HK-2 (cell line): ENCODE results near the gene HAUS5.
"Not testable (repeated sequence)": the region's sequence is repeated elsewhere in the genome, so short reads cannot be mapped to it uniquely, and the experiment has no call there.

ENCODE experiments used
- DNase-seq: peaks from one replicate; pipeline ENCODE4 v3.0.0-alpha.2; 2018; ENCODE audit not compliant: unreplicated experiment

HAUS5 gene

GRCh38 chr19:35642798-35643254 is 30.3 kb downstream of the HAUS5 start:
- DNase-seq = no peak

DNA sequence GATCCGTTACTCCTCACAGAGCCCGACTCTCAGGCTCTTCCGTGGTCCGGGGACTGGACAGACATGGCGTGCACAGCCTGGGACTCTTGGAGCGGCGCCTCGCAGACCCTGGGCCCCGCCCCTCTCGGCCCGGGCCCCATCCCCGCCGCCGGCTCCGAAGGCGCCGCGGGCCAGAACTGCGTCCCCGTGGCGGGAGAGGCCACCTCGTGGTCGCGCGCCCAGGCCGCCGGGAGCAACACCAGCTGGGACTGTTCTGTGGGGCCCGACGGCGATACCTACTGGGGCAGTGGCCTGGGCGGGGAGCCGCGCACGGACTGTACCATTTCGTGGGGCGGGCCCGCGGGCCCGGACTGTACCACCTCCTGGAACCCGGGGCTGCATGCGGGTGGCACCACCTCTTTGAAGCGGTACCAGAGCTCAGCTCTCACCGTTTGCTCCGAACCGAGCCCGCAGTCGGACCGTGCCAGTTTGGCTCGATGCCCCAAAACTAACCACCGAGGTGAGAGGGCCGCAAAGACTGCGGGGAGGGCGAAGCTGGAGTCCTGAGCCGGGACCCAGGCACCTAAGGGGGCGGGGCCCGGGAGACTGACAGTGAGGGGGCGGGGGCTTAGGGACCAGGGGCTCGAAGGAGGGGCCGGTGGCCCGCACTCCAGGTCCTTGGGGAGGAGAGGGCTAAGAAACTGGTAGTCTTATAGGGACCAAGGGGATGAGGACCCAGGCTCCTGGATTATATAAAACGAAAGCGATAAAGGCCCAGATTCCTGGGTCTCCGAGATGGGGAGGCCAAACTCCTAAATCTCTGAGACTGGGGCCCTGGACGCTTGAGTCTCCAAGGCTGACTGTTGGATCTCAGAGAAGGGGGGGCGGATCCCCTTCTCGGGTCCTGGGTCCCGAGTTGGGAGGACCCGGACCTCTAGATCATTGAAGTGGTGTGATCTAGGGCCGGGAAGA is 31.0 kb downstream of the HAUS5 start:
- peak; percentile 87 for DNase-seq

DNA sequence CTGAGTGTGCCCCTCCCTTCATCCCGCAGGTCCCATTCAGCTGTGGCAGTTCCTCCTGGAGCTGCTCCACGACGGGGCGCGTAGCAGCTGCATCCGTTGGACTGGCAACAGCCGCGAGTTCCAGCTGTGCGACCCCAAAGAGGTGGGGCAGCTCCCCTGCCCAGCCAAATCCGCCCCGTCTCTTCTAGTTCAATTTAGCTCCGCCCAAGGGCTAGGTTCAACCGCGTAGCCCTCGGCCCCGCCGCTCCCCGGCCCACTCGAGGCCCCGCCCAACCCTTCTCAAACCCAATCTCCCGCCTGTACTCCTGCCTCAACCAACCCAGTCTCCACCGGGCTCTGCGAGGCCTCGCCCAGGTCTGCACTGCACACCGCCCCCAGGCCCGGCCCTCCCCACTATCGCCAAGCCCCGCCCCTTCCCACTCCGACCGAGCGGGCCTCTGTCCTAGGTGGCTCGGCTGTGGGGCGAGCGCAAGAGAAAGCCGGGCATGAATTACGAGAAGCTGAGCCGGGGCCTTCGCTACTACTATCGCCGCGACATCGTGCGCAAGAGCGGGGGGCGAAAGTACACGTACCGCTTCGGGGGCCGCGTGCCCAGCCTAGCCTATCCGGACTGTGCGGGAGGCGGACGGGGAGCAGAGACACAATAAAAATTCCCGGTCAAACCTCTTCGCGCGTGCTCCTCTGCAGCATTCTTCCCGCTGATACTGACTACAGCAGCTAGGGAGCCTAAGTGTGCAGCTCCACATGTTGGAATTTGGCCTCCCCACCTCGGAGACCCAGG is 31.9 kb downstream of the HAUS5 start:
- peak; percentile 96 for DNase-seq

DNA sequence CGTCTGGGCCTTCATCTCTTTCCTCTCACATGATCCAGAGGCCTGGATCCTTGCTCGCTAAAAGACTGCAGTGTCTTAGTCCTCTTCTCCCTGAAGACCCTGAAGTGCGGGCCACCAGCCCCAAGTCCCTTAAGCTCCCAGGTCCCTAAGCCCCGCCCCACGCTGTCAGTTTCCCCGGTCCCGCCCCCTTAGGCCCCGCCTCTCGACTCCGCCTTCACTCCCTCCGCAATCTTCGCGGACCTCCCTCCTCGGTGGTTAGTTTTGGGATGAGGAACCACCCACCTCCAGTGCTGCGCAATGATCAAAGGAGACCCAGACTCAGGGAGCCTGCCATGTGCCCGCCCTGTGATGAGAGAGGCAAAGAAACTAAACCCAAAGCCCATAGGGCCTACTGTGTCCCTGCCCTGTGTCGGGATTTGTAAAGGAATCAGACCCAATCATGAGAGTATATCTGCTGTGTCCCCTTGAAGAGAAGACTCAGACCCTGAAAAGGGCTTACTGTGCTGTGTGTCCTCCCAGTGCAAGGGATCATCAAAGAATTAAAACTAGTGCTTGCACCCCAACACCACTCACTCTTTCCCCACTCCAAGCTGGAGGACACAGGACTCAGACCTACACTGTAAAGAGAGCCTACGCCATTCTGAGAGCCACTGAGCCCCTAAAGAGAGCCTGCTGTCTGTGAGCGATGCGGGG is 32.6 kb downstream of the HAUS5 start:
- peak; percentile 51 for DNase-seq

GRCh38 chr19:35645680-35646511 is 33.4 kb downstream of the HAUS5 start:
- DNase-seq = no peak

- DNase-seq = peak; percentile 94
Observed at GRCh38 chr19:35648017-35648961, 35.8 kb downstream of the HAUS5 start, which contains the start of gene COX6B1. COX6B1 (plus strand) TSS chr19:35648323; CDS start chr19:35651244, 2,921 bp downstream.

DNA sequence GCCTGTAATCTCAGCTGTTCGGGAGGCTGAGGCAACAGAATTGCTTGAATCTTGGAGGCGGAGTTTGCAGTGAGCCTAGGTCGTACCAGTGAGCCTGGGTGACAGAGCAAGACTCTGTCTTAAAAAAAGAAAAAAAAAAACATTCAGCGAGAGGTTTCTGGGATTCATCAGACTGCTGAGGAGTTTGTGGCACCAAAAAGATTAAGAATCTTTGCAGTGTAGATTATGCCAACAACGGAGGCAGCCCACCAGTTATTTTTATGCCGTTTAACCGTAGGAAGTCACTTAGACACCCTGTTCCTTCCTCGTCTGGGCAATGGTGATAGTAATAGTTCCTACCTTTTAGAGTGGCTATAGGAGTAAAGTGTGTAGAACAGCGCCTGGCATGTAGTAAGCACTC is 38.0 kb downstream of the HAUS5 start:
- DNase-seq = no peak

- not testable (repeated sequence) for DNase-seq
Observed at GRCh38 chr19:35654828-35655227, 42.3 kb downstream of the HAUS5 start.

DNA sequence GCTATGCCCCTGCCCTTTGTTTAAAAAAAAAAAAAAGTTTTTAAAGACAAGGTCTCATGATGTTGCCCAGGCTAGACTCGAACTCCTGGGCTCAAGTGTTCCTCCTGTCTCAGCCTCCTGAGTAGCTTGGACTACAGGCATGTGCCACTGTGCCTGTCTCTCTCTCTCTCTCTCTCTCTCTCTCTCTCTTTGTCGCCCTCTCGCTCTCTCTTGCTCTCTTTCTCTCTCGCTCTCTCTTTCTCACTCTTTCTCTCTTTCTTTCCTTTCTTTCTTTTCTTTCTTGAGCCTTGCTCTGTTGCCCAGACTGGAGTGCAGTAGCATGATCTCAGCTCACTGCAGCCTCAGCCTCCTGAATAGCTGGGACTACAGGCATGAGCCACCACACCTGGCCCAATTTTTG is 43.1 kb downstream of the HAUS5 start:
- no peak for DNase-seq

- DNase-seq = no peak
Observed at GRCh38 chr19:35656700-35657099, 44.2 kb downstream of the HAUS5 start.

- DNase-seq = no peak
Observed at GRCh38 chr19:35657904-35658700, 45.6 kb downstream of the HAUS5 start.

DNA sequence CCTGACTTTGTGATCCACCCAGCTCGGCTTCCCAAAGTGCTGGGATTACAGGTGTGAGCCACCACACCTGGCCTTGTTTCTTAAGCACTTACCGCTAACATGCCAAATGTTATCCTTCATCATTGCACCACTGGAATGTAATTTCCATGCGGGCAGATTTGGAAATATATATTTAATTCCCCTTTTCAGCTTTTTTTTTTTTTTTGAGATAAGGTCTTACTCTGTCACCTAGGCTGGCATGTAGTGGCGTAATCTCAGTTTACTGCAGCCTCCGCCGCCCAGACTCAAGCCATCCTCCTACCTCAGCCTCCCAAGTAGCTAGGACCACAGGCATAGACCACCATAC is 49.4 kb downstream of the HAUS5 start:
- no peak for DNase-seq

DNA sequence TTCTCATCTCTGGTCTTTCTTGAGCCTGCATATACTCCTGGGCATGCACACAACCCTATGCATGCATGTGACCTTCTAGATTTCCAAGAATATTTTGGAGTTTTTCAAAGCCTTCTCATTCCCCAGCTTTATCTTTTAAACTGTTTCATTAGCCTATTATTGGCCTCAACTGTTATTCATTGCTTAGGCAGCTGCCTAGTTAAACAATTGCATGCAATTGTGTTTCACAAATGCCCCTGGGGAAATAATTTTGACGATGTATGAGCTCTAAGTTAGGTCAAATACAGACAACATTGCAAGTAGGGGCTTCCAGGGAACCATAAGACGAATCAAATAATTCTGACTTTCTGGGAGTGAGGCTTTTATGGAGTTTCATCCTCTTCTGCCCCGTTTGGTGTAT is 51.4 kb downstream of the HAUS5 start:
- DNase-seq = no peak

GRCh38 chr19:35665157-35665556 is 52.6 kb downstream of the HAUS5 start:
- no peak for DNase-seq

DNA sequence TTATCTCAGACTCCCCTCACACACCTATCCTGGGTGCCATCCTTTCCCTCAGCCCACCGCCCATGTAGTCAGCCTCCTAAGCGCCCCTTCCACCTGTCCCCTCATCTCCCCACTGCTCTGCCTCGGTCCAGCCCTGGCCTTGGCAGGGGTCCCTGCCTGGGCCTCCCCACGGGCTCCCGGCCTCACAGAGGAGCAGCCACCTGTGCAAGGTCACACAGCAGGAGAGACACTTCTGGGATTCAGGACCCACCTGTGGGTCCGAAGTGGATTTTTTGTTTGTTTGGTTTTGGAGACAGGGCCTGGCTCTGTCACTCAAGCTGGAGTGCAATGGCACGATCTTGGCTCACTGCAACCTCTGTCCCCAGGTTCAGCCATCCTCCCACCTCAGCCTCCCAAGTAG is 53.1 kb downstream of the HAUS5 start:
- DNase-seq = no peak

- no peak for DNase-seq
Observed at GRCh38 chr19:35666251-35666913, 53.8 kb downstream of the HAUS5 start, which contains the start of gene UPK1A. UPK1A (plus strand) TSS chr19:35666517; CDS start chr19:35666813, 296 bp downstream.

- no peak for DNase-seq
Observed at GRCh38 chr19:35669566-35669965, 57.0 kb downstream of the HAUS5 start.

DNA sequence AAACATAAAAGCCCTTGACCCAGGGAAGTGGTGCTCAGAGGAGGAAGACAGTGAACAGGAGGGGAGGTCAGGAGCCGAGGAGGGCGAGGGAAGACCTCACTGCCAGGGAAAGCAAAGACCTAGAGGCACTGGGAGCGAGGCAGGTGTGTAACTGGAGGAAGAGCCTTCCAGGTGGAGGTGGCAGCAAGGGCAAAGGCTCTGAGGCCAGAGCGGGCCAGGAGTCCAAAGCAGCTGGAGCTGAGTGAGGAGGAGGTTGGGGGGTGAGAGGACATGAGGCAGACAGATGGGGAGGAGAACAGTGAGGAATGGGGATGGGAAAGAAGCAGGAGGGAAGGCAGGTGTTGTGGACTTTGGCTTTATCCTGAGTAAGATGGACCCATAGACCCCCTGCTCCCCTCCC is 57.4 kb downstream of the HAUS5 start:
- no peak for DNase-seq

GRCh38 chr19:35670686-35671085 is 58.2 kb downstream of the HAUS5 start:
- DNase-seq = no peak
